Measurements from ENCODE around the gene NACC2.
A peak's percentile ranks its signal among the peaks of the same experiment; 100 is the strongest.

NACC2 gene

GRCh38 chr9:136096505-136097001, 1.5 kb upstream of the NACC2 start:
- Histone ChIP-seq H3K4me2 (ENCODE audit: low read length) (peak overlapping the region; percentile 84), H3K4me1 (ENCODE audit: control insufficient read depth, insufficient read depth, low read length) (peaks cover 26% of the 10 kb centered on the region), H3K9me3 (replicated peaks; ENCODE audit: low read length) (no peaks in the 10 kb centered on the region), H3K4me3 (ENCODE audit: low read length) (no peak overlapping the region), H3K27me3 (ENCODE audit: control insufficient read depth, insufficient read depth, low read length) (peaks cover 4% of the 10 kb centered on the region), H3K9ac (ENCODE audit: low read depth, low read length) (no peak overlapping the region), H3K36me3 (ENCODE audit: insufficient read depth, low read length) (peaks cover 6% of the 10 kb centered on the region)

GRCh38 chr9:136093995-136094881, 851 bp downstream of the NACC2 start:
- peak overlapping the region; percentile 89 for H3K9ac ChIP-seq (ENCODE audit: low read depth, low read length)
- H3K27me3 ChIP-seq (ENCODE audit: control insufficient read depth, insufficient read depth, low read length), result peaks cover 4% of the 10 kb centered on the region
- peak overlapping the region; percentile 99 for H3K4me2 ChIP-seq (ENCODE audit: low read length)
- H3K4me3 ChIP-seq (ENCODE audit: low read length), result peak overlapping the region; percentile 80
- H3K9me3 ChIP-seq (replicated peaks; ENCODE audit: low read length), result no peaks in the 10 kb centered on the region
- H3K4me1 ChIP-seq (ENCODE audit: control insufficient read depth, insufficient read depth, low read length), result peaks cover 37% of the 10 kb centered on the region
- peaks cover 6% of the 10 kb centered on the region for H3K36me3 ChIP-seq (ENCODE audit: insufficient read depth, low read length)

- H3K4me3 ChIP-seq (ENCODE audit: low read length), result peak overlapping the region; percentile 80
- H3K9ac ChIP-seq (ENCODE audit: low read depth, low read length), result peak overlapping the region; percentile 89
- peaks cover 37% of the 10 kb centered on the region for H3K4me1 ChIP-seq (ENCODE audit: control insufficient read depth, insufficient read depth, low read length)
Observed at GRCh38 chr9:136093346-136093986, 1.6 kb downstream of the NACC2 start.

GRCh38 chr9:136092741-136093140, 2.3 kb downstream of the NACC2 start:
- Histone ChIP-seq H3K4me3 (ENCODE audit: low read length) (peak overlapping the region; percentile 80), H3K4me1 (ENCODE audit: control insufficient read depth, insufficient read depth, low read length) (peaks cover 37% of the 10 kb centered on the region), H3K36me3 (ENCODE audit: insufficient read depth, low read length) (peaks cover 6% of the 10 kb centered on the region), H3K9me3 (replicated peaks; ENCODE audit: low read length) (no peaks in the 10 kb centered on the region), H3K27me3 (ENCODE audit: control insufficient read depth, insufficient read depth, low read length) (no peaks in the 10 kb centered on the region), H3K4me2 (ENCODE audit: low read length) (peak overlapping the region; percentile 99), H3K9ac (ENCODE audit: low read depth, low read length) (peak overlapping the region; percentile 89)

More at GRCh38 chr9:136093346-136093986, 1.6 kb downstream of the NACC2 start:
- no peaks in the 10 kb centered on the region for H3K9me3 ChIP-seq (replicated peaks; ENCODE audit: low read length)
- H3K4me2 ChIP-seq (ENCODE audit: low read length), result peak overlapping the region; percentile 99
- H3K27me3 ChIP-seq (ENCODE audit: control insufficient read depth, insufficient read depth, low read length), result no peaks in the 10 kb centered on the region
- H3K36me3 ChIP-seq (ENCODE audit: insufficient read depth, low read length), result peaks cover 6% of the 10 kb centered on the region

- H3K27me3 ChIP-seq (ENCODE audit: control insufficient read depth, insufficient read depth, low read length), result no peaks in the 10 kb centered on the region
- no peak overlapping the region for H3K9ac ChIP-seq (ENCODE audit: low read depth, low read length)
- H3K4me3 ChIP-seq (ENCODE audit: low read length), result no peak overlapping the region
- H3K4me1 ChIP-seq (ENCODE audit: control insufficient read depth, insufficient read depth, low read length), result peaks cover 37% of the 10 kb centered on the region
- H3K36me3 ChIP-seq (ENCODE audit: insufficient read depth, low read length), result peaks cover 6% of the 10 kb centered on the region
- peak overlapping the region; percentile 99 for H3K4me2 ChIP-seq (ENCODE audit: low read length)
- H3K9me3 ChIP-seq (replicated peaks; ENCODE audit: low read length), result no peaks in the 10 kb centered on the region
Observed at GRCh38 chr9:136092353-136092650, 2.8 kb downstream of the NACC2 start.

GRCh38 chr9:136091582-136092352, 3.3 kb downstream of the NACC2 start:
- Histone ChIP-seq H3K36me3 (ENCODE audit: insufficient read depth, low read length) (peaks cover 6% of the 10 kb centered on the region), H3K27me3 (ENCODE audit: control insufficient read depth, insufficient read depth, low read length) (no peaks in the 10 kb centered on the region), H3K9ac (ENCODE audit: low read depth, low read length) (no peak overlapping the region), H3K4me2 (ENCODE audit: low read length) (peak overlapping the region; percentile 38), H3K4me3 (ENCODE audit: low read length) (no peak overlapping the region), H3K4me1 (ENCODE audit: control insufficient read depth, insufficient read depth, low read length) (peaks cover 39% of the 10 kb centered on the region), H3K9me3 (replicated peaks; ENCODE audit: low read length) (no peaks in the 10 kb centered on the region)

GRCh38 chr9:136090768-136091581, 4.1 kb downstream of the NACC2 start:
- Histone ChIP-seq H3K36me3 (ENCODE audit: insufficient read depth, low read length) (peaks cover 6% of the 10 kb centered on the region), H3K27me3 (ENCODE audit: control insufficient read depth, insufficient read depth, low read length) (no peaks in the 10 kb centered on the region), H3K9me3 (replicated peaks; ENCODE audit: low read length) (no peaks in the 10 kb centered on the region), H3K9ac (ENCODE audit: low read depth, low read length) (no peak overlapping the region), H3K4me3 (ENCODE audit: low read length) (no peak overlapping the region), H3K4me2 (ENCODE audit: low read length) (peak overlapping the region; percentile 38), H3K4me1 (ENCODE audit: control insufficient read depth, insufficient read depth, low read length) (peaks cover 44% of the 10 kb centered on the region)

GRCh38 chr9:136090056-136090735, 4.9 kb downstream of the NACC2 start:
- Histone ChIP-seq H3K27me3 (ENCODE audit: control insufficient read depth, insufficient read depth, low read length) (no peaks in the 10 kb centered on the region), H3K9me3 (replicated peaks; ENCODE audit: low read length) (no peaks in the 10 kb centered on the region), H3K36me3 (ENCODE audit: insufficient read depth, low read length) (peaks cover 6% of the 10 kb centered on the region), H3K9ac (ENCODE audit: low read depth, low read length) (no peak overlapping the region), H3K4me1 (ENCODE audit: control insufficient read depth, insufficient read depth, low read length) (peaks cover 46% of the 10 kb centered on the region), H3K4me3 (ENCODE audit: low read length) (no peak overlapping the region), H3K4me2 (ENCODE audit: low read length) (no peak overlapping the region)

GRCh38 chr9:136089697-136090045, 5.4 kb downstream of the NACC2 start:
- H3K4me1 ChIP-seq (ENCODE audit: control insufficient read depth, insufficient read depth, low read length), result peaks cover 46% of the 10 kb centered on the region

GRCh38 chr9:136088939-136089696, 6.0 kb downstream of the NACC2 start:
- H3K27me3 ChIP-seq (ENCODE audit: control insufficient read depth, insufficient read depth, low read length), result no peaks in the 10 kb centered on the region
- peaks cover 46% of the 10 kb centered on the region for H3K4me1 ChIP-seq (ENCODE audit: control insufficient read depth, insufficient read depth, low read length)
- no peak overlapping the region for H3K4me2 ChIP-seq (ENCODE audit: low read length)

More at GRCh38 chr9:136089697-136090045, 5.4 kb downstream of the NACC2 start:
- H3K36me3 ChIP-seq (ENCODE audit: insufficient read depth, low read length), result peaks cover 6% of the 10 kb centered on the region
- no peak overlapping the region for H3K4me2 ChIP-seq (ENCODE audit: low read length)
- H3K9ac ChIP-seq (ENCODE audit: low read depth, low read length), result no peak overlapping the region
- no peaks in the 10 kb centered on the region for H3K27me3 ChIP-seq (ENCODE audit: control insufficient read depth, insufficient read depth, low read length)
- H3K4me3 ChIP-seq (ENCODE audit: low read length), result no peak overlapping the region
- H3K9me3 ChIP-seq (replicated peaks; ENCODE audit: low read length), result no peaks in the 10 kb centered on the region

More at GRCh38 chr9:136088939-136089696, 6.0 kb downstream of the NACC2 start:
- no peaks in the 10 kb centered on the region for H3K9me3 ChIP-seq (replicated peaks; ENCODE audit: low read length)
- H3K36me3 ChIP-seq (ENCODE audit: insufficient read depth, low read length), result peaks cover 6% of the 10 kb centered on the region
- H3K9ac ChIP-seq (ENCODE audit: low read depth, low read length), result no peak overlapping the region
- H3K4me3 ChIP-seq (ENCODE audit: low read length), result no peak overlapping the region
